ENCODE data around the gene ZNHIT3.

Gene ZNHIT3

GRCh38 chr17:36460265-36460937, 26.1 kb upstream of the ZNHIT3 start:
- TF ChIP-seq, protein P1, sequence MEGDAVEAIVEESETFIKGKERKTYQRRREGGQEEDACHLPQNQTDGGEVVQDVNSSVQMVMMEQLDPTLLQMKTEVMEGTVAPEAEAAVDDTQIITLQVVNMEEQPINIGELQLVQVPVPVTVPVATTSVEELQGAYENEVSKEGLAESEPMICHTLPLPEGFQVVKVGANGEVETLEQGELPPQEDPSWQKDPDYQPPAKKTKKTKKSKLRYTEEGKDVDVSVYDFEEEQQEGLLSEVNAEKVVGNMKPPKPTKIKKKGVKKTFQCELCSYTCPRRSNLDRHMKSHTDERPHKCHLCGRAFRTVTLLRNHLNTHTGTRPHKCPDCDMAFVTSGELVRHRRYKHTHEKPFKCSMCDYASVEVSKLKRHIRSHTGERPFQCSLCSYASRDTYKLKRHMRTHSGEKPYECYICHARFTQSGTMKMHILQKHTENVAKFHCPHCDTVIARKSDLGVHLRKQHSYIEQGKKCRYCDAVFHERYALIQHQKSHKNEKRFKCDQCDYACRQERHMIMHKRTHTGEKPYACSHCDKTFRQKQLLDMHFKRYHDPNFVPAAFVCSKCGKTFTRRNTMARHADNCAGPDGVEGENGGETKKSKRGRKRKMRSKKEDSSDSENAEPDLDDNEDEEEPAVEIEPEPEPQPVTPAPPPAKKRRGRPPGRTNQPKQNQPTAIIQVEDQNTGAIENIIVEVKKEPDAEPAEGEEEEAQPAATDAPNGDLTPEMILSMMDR (IDR thresholded peaks at IDR 0.05; ENCODE audit: low read depth, low read length, missing control alignments): no peak
- H3K4me3 ChIP-seq (replicated peaks; ENCODE audit: low read depth, low read length): no peak overlapping the region
- no peak for DNase-seq (ENCODE audit: extremely low read depth, low read depth)

DNA sequence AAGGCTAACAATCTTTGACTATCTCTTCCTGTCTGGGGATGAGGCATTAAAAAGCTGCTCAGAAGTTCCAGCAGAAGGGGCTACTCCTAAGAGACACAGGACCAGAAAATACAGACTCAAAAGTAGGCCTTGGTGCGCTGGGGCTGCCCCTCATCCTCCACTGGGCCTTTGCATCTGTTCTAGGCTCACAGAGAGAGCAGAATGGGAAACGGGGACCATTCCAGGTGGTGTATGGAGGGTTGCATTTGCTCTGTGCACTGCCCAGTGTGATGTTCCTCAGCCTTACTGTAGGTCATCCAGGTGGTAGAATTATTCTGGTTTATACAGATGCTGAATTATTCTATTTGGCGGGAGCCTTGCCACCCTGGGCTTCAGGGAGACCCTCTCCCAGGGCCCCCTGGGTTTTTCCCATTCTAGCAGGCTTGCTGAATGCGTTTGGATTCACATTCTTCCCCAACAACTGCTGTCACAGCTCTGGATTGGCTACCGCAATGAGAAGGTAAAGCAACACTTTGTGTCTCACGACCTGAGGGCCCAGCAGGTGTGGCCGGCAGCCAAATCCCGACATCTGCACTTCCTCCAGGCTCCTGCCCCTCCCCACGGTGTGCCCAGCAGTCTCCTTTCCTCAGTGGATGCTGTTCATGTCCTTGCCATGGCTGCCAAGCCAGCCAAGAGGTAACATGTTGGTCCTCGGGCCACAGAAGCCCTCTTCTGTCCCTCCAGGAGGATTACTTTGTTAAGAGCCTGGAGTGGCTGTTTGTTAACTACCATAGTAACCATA, 25.0 kb upstream of the ZNHIT3 start:
- H3K4me3 ChIP-seq (replicated peaks; ENCODE audit: low read depth, low read length): no peak overlapping the region
- DNase-seq (ENCODE audit: extremely low read depth, low read depth): no peak
- TF ChIP-seq, protein P1 (IDR thresholded peaks at IDR 0.05; ENCODE audit: low read depth, low read length, missing control alignments): no peak

DNA sequence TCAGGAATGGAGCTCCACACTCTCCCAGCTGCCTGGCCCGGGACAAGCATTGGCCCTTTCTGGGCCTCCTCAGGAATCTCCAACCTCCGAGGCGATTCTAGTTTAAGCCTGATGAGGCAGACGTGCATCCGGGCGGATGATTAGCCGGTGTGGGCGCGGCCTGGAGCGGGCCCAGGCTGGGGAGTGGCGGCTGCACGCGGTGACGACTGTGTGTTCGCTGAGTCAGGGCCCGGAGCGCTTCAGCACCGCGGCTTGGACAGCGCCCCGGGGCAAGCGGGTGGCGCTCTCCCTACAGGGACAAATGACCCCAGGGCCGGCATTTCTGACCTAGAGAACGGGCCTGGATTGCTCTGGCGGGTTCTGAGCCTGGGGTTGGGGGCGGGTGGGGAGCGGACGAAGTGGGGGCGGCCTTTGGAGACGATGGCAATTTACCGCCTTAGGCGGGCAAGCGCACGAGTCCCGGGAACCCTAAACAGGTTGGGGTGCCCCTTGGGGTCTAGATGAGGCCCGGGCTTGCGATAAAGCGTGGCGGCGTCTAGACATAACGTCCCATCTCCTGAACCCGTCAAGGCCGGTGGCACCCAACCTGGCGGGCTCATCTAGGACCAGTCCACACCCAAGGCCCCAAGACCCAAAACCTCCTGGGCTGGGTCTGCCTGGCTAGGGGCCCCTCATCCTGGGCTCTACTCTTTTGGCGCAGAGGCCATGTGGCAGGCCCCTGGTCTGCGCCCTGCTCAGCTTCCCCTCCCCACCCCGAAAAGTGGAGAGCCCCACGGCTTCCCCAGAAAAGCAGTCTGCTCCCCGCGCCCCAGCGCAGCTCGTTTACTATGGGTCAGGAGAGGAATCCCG, 22.3 kb upstream of the ZNHIT3 start:
- peak; percentile 29 for DNase-seq (ENCODE audit: extremely low read depth, low read depth)
- H3K4me3 ChIP-seq (replicated peaks; ENCODE audit: low read depth, low read length): no peak overlapping the region
- TF ChIP-seq, protein P1 (IDR thresholded peaks at IDR 0.05; ENCODE audit: low read depth, low read length, missing control alignments): no peak

GRCh38 chr17:36464765-36465088, 21.8 kb upstream of the ZNHIT3 start:
- no peak for DNase-seq (ENCODE audit: extremely low read depth, low read depth)
- no peak overlapping the region for H3K4me3 ChIP-seq (replicated peaks; ENCODE audit: low read depth, low read length)
- TF ChIP-seq, protein P1 (IDR thresholded peaks at IDR 0.05; ENCODE audit: low read depth, low read length, missing control alignments): no peak

GRCh38 chr17:36468903-36469635, 17.4 kb upstream of the ZNHIT3 start:
- DNase-seq (ENCODE audit: extremely low read depth, low read depth): no peak
- H3K4me3 ChIP-seq (replicated peaks; ENCODE audit: low read depth, low read length): no peak overlapping the region
- TF ChIP-seq, protein P1 (IDR thresholded peaks at IDR 0.05; ENCODE audit: low read depth, low read length, missing control alignments): no peak

- no peak for DNase-seq (ENCODE audit: extremely low read depth, low read depth)
- no peak overlapping the region for H3K4me3 ChIP-seq (replicated peaks; ENCODE audit: low read depth, low read length)
- TF ChIP-seq, protein P1 (IDR thresholded peaks at IDR 0.05; ENCODE audit: low read depth, low read length, missing control alignments): no peak
These were observed 16.7 kb upstream of the ZNHIT3 start for GRCh38 chr17:36469733-36470132.

Measured in HFF-Myc (cell line).